SU-DHL-6 (cell line): Measurements from ENCODE around the gene COL16A1.
"Not testable (repeated sequence)": the region's sequence is repeated elsewhere in the genome, so short reads cannot be mapped to it uniquely, and the experiment has no call there.

Experiments used
- H2AFZ ChIP-seq: fragments of 200-600 bp; sonication (generic); 2 replicates; pipeline ENCODE4 v1.6.1; 2014; ENCODE audit warnings: low read depth, mild to moderate bottlenecking, moderate library complexity, mixed read lengths, antibody characterized with exemption, low read length; ENCODE audit not compliant: severe bottlenecking
- H3F3A ChIP-seq: fragments of 200-600 bp; shearing (Covaris generic); 2 replicates; pipeline ENCODE4 v1.6.0; 2016; ENCODE audit warnings: antibody characterized with exemption, mild to moderate bottlenecking; ENCODE audit not compliant: insufficient read depth
- H3K27ac ChIP-seq: fragments of 200-600 bp; sonication (generic); 2 replicates; pipeline ENCODE4 v1.5.1; 2016; ENCODE audit warnings: low read depth, mild to moderate bottlenecking, low read length, moderate library complexity, mixed read lengths
- H3K27me3 ChIP-seq: fragments of 200-600 bp; sonication (generic), shearing (Covaris generic); 2 replicates; pipeline ENCODE4 v1.6.0; 2014; ENCODE audit warnings: mild to moderate bottlenecking, low read length
- H3K36me3 ChIP-seq: fragments of 200-600 bp; sonication (generic); 2 replicates; pipeline ENCODE4 v1.6.1; 2014; ENCODE audit warnings: mild to moderate bottlenecking, low read length, mixed read lengths
- H3K4me2 ChIP-seq: fragments of 300-600, 200-600 bp; shearing (Covaris generic), sonication (generic); 2 replicates; pipeline ENCODE4 v1.6.0; 2014; ENCODE audit warnings: low read length, low read depth, mild to moderate bottlenecking; ENCODE audit not compliant: poor library complexity, severe bottlenecking
- H3K4me3 ChIP-seq: fragments of 200-600 bp; sonication (generic); 2 replicates; pipeline ENCODE4 v1.5.1; 2014; ENCODE audit warnings: antibody characterized with exemption, low read length, mild to moderate bottlenecking, mixed read lengths; ENCODE audit not compliant: insufficient read depth, poor library complexity, severe bottlenecking
- H3K79me2 ChIP-seq: fragments of 200-600 bp; sonication (generic); 2 replicates; pipeline ENCODE4 v1.6.1; 2014; ENCODE audit warnings: mild to moderate bottlenecking, low read length, moderate library complexity; ENCODE audit not compliant: insufficient read depth
- H3K9ac ChIP-seq: fragments of 200-600 bp; sonication (generic); 2 replicates; pipeline ENCODE4 v1.7.0; 2014; ENCODE audit warnings: mild to moderate bottlenecking, low read length
- H3K9me2 ChIP-seq: fragments of 200-600 bp; sonication (generic); replicated peaks from 2 replicates; pipeline ENCODE4 v1.6.1; 2014; ENCODE audit warnings: low read length; ENCODE audit not compliant: insufficient read depth
- H3K9me3 ChIP-seq: fragments of 200-600 bp; sonication (generic); 2 replicates; pipeline ENCODE4 v1.6.1; 2014; ENCODE audit warnings: low read length, mixed read lengths; ENCODE audit not compliant: insufficient read depth
- H4K20me1 ChIP-seq: fragments of 200-600 bp; sonication (generic); 2 replicates; pipeline ENCODE4 v1.6.1; 2014; ENCODE audit warnings: low read depth, mild to moderate bottlenecking, antibody characterized with exemption, low read length, moderate library complexity, mixed read lengths
- CTCF ChIP-seq: fragments of 200-600 bp; sonication (generic); IDR thresholded peaks from one replicate; pipeline ENCODE4 v1.5.1; 2017; ENCODE audit warnings: antibody characterized with exemption, mild to moderate bottlenecking, low read length, moderate library complexity; ENCODE audit not compliant: insufficient read depth, poor library complexity, severe bottlenecking
- EZH2phosphoT487 ChIP-seq: fragments of 200-600 bp; sonication (generic), shearing (Covaris generic); conservative IDR thresholded peaks from 2 replicates; pipeline ENCODE4 v1.6.1; 2018; ENCODE audit warnings: mild to moderate bottlenecking, antibody characterized with exemption, low read length, moderate library complexity, mixed read lengths

COL16A1 gene

GRCh38 chr1:31707711-31708110, 3.9 kb upstream of the COL16A1 start:
- Histone ChIP-seq H3K9ac (no peak overlapping the region), H3K27ac (no peak overlapping the region)

GRCh38 chr1:31707059-31707600, 3.3 kb upstream of the COL16A1 start:
- not testable (repeated sequence) for H2AFZ ChIP-seq, H3K36me3 ChIP-seq, H4K20me1 ChIP-seq, H3F3A ChIP-seq, H3K27me3 ChIP-seq, H3K27ac ChIP-seq, H3K9ac ChIP-seq, H3K9me3 ChIP-seq, H3K4me3 ChIP-seq, H3K9me2 ChIP-seq, H3K79me2 ChIP-seq, H3K4me2 ChIP-seq

More at GRCh38 chr1:31707711-31708110, 3.9 kb upstream of the COL16A1 start:
- no peaks in the 10 kb centered on the region for H3K9me3 ChIP-seq
- no peaks in the 10 kb centered on the region for H3K36me3 ChIP-seq
- H4K20me1 ChIP-seq: no peaks in the 10 kb centered on the region
- H3K4me2 ChIP-seq: no peak overlapping the region
- H3K79me2 ChIP-seq: no peaks in the 10 kb centered on the region
- H2AFZ ChIP-seq: no peak overlapping the region
- TF ChIP-seq EZH2phosphoT487 (no peak), CTCF (no peak)
- H3F3A ChIP-seq: no peaks in the 10 kb centered on the region
- no peaks in the 10 kb centered on the region for H3K9me2 ChIP-seq
- H3K4me3 ChIP-seq: no peak overlapping the region
- no peaks in the 10 kb centered on the region for H3K27me3 ChIP-seq

GRCh38 chr1:31706384-31707058, 2.7 kb upstream of the COL16A1 start:
- Histone ChIP-seq H3K36me3 (no peaks in the 10 kb centered on the region), H2AFZ (no peak overlapping the region), H3K9ac (no peak overlapping the region), H3K27me3 (no peaks in the 10 kb centered on the region), H3K4me3 (no peak overlapping the region), H3F3A (no peaks in the 10 kb centered on the region), H3K79me2 (no peaks in the 10 kb centered on the region), H3K9me3 (no peaks in the 10 kb centered on the region), H3K27ac (no peak overlapping the region), H3K4me2 (no peak overlapping the region), H3K9me2 (no peaks in the 10 kb centered on the region), H4K20me1 (no peaks in the 10 kb centered on the region)
- TF ChIP-seq EZH2phosphoT487 (no peak), CTCF (no peak)

GRCh38 chr1:31705080-31705866, 1.5 kb upstream of the COL16A1 start:
- no peak overlapping the region for H3K4me3 ChIP-seq
- H3K79me2 ChIP-seq: no peaks in the 10 kb centered on the region
- H4K20me1 ChIP-seq: no peaks in the 10 kb centered on the region
- no peak overlapping the region for H2AFZ ChIP-seq
- no peak for TF ChIP-seq EZH2phosphoT487
- no peak for TF ChIP-seq CTCF
- H3K9me2 ChIP-seq: no peaks in the 10 kb centered on the region
- no peaks in the 10 kb centered on the region for H3K36me3 ChIP-seq
- no peak overlapping the region for H3K9ac ChIP-seq
- H3F3A ChIP-seq: no peaks in the 10 kb centered on the region
- H3K4me2 ChIP-seq: no peak overlapping the region
- H3K9me3 ChIP-seq: no peaks in the 10 kb centered on the region
- H3K27me3 ChIP-seq: no peaks in the 10 kb centered on the region
- no peak overlapping the region for H3K27ac ChIP-seq
